Neuronal stem cell (in vitro differentiated cells): ENCODE measurements around the gene LDLRAD1.
"Not testable (repeated sequence)": the region's sequence is repeated elsewhere in the genome, so short reads cannot be mapped to it uniquely, and the experiment has no call there.

Source experiments
- DNase-seq: peaks from one replicate; pipeline ENCODE4 v3.0.0-alpha.2; 2013; ENCODE audit warnings: low spot score
- H2AFZ ChIP-seq: one replicate; pipeline ENCODE4 v1.6.1; 2013; ENCODE audit warnings: mild to moderate bottlenecking, low read length, inconsistent platforms
- H2AK5ac ChIP-seq: 2 replicates; pipeline ENCODE4 v1.6.1; 2013; ENCODE audit warnings: low read depth, mild to moderate bottlenecking, inconsistent platforms, low read length, moderate library complexity, mixed read lengths
- H2BK120ac ChIP-seq: 2 replicates; pipeline ENCODE4 v1.6.1; 2013; ENCODE audit warnings: low read depth, mild to moderate bottlenecking, inconsistent platforms, low read length, moderate library complexity, mixed read lengths
- H2BK12ac ChIP-seq: one replicate; pipeline ENCODE4 v1.6.1; 2013; ENCODE audit warnings: low read length, inconsistent platforms
- H2BK15ac ChIP-seq: 2 replicates; pipeline ENCODE4 v1.6.1; 2013; ENCODE audit warnings: mild to moderate bottlenecking, low read length, inconsistent platforms, mixed read lengths
- H2BK5ac ChIP-seq: one replicate; pipeline ENCODE4 v1.6.1; 2013; ENCODE audit warnings: inconsistent platforms, mild to moderate bottlenecking, low read length, moderate library complexity
- H3K14ac ChIP-seq: one replicate; pipeline ENCODE4 v1.6.1; 2013; ENCODE audit warnings: low read length, inconsistent platforms
- H3K18ac ChIP-seq: 2 replicates; pipeline ENCODE4 v1.6.1; 2013; ENCODE audit warnings: low read length, inconsistent platforms
- H3K23ac ChIP-seq: 2 replicates; pipeline ENCODE4 v1.6.1; 2013; ENCODE audit warnings: low read depth, mild to moderate bottlenecking, mixed read lengths, low read length, inconsistent platforms; ENCODE audit not compliant: poor library complexity
- H3K27ac ChIP-seq: replicated peaks from 3 replicates; pipeline ENCODE4 v1.5.1; 2013; ENCODE audit warnings: low read length, inconsistent platforms
- H3K27me3 ChIP-seq, 3 experiments: 2 replicates each; pipeline ENCODE4 v1.6.1; 2013; ENCODE audit warnings: low read length in 3 of 3, mild to moderate bottlenecking in 2 of 3, inconsistent platforms in 1 of 3, low read depth in 1 of 3, mixed read lengths in 1 of 3, moderate library complexity in 1 of 3; ENCODE audit not compliant: control insufficient read depth in 3 of 3, insufficient read depth in 3 of 3
- H3K36me3 ChIP-seq, 2 donors: replicated peaks in 1 of 2; 2 replicates each; pipeline ENCODE4 v1.6.1; 2013; ENCODE audit warnings: low read length in 2 of 2; ENCODE audit not compliant: control insufficient read depth in 2 of 2, insufficient read depth in 2 of 2
- H3K4ac ChIP-seq: 2 replicates; pipeline ENCODE4 v1.6.1; 2013; ENCODE audit warnings: inconsistent platforms, mild to moderate bottlenecking, low read length, moderate library complexity
- H3K4me1 ChIP-seq, 2 donors: 1 replicate in 1 of 2; 2 replicates in 1 of 2; pipeline ENCODE4 v1.6.1; 2013; ENCODE audit warnings: low read length in 2 of 2, low read depth in 1 of 2; ENCODE audit not compliant: control insufficient read depth in 2 of 2, insufficient read depth in 1 of 2
- H3K4me2 ChIP-seq: one replicate; pipeline ENCODE4 v1.6.1; 2013; ENCODE audit warnings: mild to moderate bottlenecking, low read length, inconsistent platforms; ENCODE audit not compliant: insufficient read depth, poor library complexity, severe bottlenecking
- H3K4me3 ChIP-seq, 2 donors: 2 replicates each; pipeline ENCODE4 v1.5.1; 2013; ENCODE audit warnings: low read length in 2 of 2, mild to moderate bottlenecking in 2 of 2, inconsistent platforms in 1 of 2, moderate library complexity in 1 of 2
- H3K79me1 ChIP-seq: one replicate; pipeline ENCODE4 v1.6.1; 2013; ENCODE audit warnings: low read depth, mild to moderate bottlenecking, inconsistent platforms, low read length, moderate library complexity
- H3K9ac ChIP-seq: one replicate; pipeline ENCODE4 v1.6.1; 2013; ENCODE audit warnings: mild to moderate bottlenecking, low read depth, low read length, inconsistent platforms; ENCODE audit not compliant: poor library complexity
- H3K9me3 ChIP-seq, 2 donors: replicated peaks in 1 of 2; 2 replicates each; pipeline versions ENCODE3 to v1.6.1; 2013; ENCODE audit warnings: low read length in 2 of 2, mild to moderate bottlenecking in 2 of 2, inconsistent platforms in 1 of 2, low read depth in 1 of 2, mixed read lengths in 1 of 2, moderate library complexity in 1 of 2; ENCODE audit not compliant: control insufficient read depth in 2 of 2, insufficient read depth in 1 of 2
- H4K8ac ChIP-seq: one replicate; pipeline ENCODE4 v1.6.1; 2013; ENCODE audit warnings: low read depth, mild to moderate bottlenecking, inconsistent platforms, low read length, moderate library complexity
- H4K91ac ChIP-seq: one replicate; pipeline ENCODE4 v1.6.1; 2013; ENCODE audit warnings: low read length, low read depth, mild to moderate bottlenecking, inconsistent platforms; ENCODE audit not compliant: poor library complexity
- WGBS, 2 donors: extraction: QIAGEN DNeasy Blood & Tissue Kit; methylation state at CpG; one replicate each; pipeline ENCODE4 v1.1.7; 2013; ENCODE audit warnings: missing lambda C conversion rate in 2 of 2, mixed read lengths in 1 of 2; ENCODE audit not compliant: insufficient read length in 2 of 2, insufficient replicate concordance in 1 of 2; ENCODE audit errors: extremely low coverage in 2 of 2; 5-methylcytosine and 5-hydroxymethylcytosine counted together

The LDLRAD1 gene

DNA sequence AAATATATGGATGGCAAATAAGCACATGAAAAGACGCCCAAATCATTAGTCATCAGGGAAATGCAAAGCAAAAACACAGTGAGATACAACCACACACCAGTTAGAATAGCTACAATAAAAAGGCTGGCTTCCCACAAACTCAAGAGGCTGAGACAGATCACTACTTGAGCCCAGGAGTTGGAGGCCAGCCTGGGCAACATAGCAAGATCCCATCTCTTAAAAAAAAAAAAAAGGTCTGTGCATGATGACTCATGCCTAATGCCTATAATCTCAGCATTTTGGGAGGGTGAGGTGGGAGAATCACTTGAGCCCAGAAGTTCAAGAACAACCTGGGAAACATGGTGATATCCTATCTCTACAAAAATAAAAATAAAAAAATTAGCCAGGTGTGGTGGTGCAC is 19.8 kb downstream of the LDLRAD1 start:
- Histone ChIP-seq H3K18ac (no peak overlapping the region), H3K27ac (no peak overlapping the region), H2BK15ac (no peak overlapping the region), H3K36me3 (no peaks in the 10 kb centered on the region), H3K4me3 (no peak overlapping the region), H4K8ac (no peak overlapping the region), H3K9me3 (peaks cover 0 to 3% of the 10 kb centered on the region in 2 donors), H3K4me2 (no peak overlapping the region), H2AK5ac (no peak overlapping the region), H3K23ac (no peak overlapping the region), H2BK120ac (no peak overlapping the region), H3K14ac (no peak overlapping the region), H3K4ac (no peak overlapping the region), H2AFZ (no peak overlapping the region), H3K4me1 (no peaks in the 10 kb centered on the region), H2BK12ac (no peak overlapping the region), H3K9ac (no peak overlapping the region), H2BK5ac (no peak overlapping the region), H3K79me1 (no peaks in the 10 kb centered on the region), H4K91ac (no peak overlapping the region), H3K27me3 (no peaks in the 10 kb centered on the region)
- no CpG with 5 or more reads among the region's 1 CpG for WGBS, 2 donors
- DNase-seq: no peak

DNA sequence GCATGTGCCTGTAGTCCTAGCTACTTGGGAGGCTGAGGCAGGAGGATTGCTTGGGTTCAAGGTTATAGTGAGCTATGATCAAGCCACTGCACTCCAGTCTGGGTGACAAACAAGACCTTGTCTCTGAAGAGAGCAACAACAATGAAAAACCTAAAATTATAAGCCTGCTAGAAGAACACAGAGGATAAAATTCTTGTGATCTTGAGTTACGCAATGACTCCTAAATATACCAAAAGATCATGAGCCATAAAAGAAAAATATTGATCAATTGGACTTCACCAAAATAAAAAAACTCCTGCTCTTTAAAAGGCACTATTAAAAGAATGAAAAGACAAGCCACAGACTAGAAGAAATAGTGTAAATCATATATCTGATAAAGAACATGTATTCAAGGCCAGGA is 22.3 kb downstream of the LDLRAD1 start:
- DNase-seq: no peak
- H3K79me1 ChIP-seq: no peaks in the 10 kb centered on the region
- WGBS, 2 donors: no CpG with 5 or more reads among the region's 1 CpG
- peaks cover 3% of the 10 kb centered on the region in 2 donors for H3K9me3 ChIP-seq
- H2BK12ac ChIP-seq: no peak overlapping the region
- H2AFZ ChIP-seq: no peak overlapping the region
- H3K4me2 ChIP-seq: no peak overlapping the region
- H3K4me1 ChIP-seq: no peaks in the 10 kb centered on the region
- H4K8ac ChIP-seq: no peak overlapping the region
- no peak overlapping the region for H2BK5ac ChIP-seq
- no peak overlapping the region for H3K18ac ChIP-seq
- no peak overlapping the region for H3K14ac ChIP-seq
- H3K27ac ChIP-seq: no peak overlapping the region
- no peak overlapping the region for H2AK5ac ChIP-seq
- no peak overlapping the region for H4K91ac ChIP-seq
- no peaks in the 10 kb centered on the region for H3K27me3 ChIP-seq
- H3K4me3 ChIP-seq: no peak overlapping the region
- H2BK15ac ChIP-seq: no peak overlapping the region
- no peaks in the 10 kb centered on the region for H3K36me3 ChIP-seq
- H3K23ac ChIP-seq: no peak overlapping the region
- no peak overlapping the region for H2BK120ac ChIP-seq
- no peak overlapping the region for H3K4ac ChIP-seq
- H3K9ac ChIP-seq: no peak overlapping the region

DNA sequence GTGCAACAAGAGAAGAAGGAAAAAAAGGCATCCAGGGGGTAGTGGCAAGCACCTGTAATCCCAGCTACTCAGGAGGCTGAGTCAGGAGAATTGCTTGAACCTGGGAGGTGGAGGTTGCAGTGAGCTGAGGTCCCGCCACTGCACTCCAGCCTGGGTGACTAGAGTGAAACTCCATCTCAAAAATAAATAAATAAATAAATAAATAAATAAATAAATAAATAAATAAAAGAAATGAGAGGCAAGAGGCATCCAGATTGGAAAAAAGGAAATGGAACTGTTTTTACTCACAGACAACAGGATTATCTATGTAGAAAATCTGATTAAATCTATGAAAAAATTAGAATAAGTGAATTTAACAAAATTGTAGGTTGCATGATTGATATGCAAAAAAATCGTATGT is 23.5 kb downstream of the LDLRAD1 start:
- H3K18ac ChIP-seq, H3K4me3 ChIP-seq, H3K4me2 ChIP-seq, H3K4ac ChIP-seq, H4K91ac ChIP-seq, H3K27ac ChIP-seq, H3K4me1 ChIP-seq, H2BK15ac ChIP-seq, H2BK12ac ChIP-seq, H3K27me3 ChIP-seq, H2BK5ac ChIP-seq, H2AK5ac ChIP-seq, H4K8ac ChIP-seq, H3K14ac ChIP-seq, H3K9me3 ChIP-seq, H2BK120ac ChIP-seq, H3K23ac ChIP-seq, H2AFZ ChIP-seq, H3K9ac ChIP-seq, H3K36me3 ChIP-seq, H3K79me1 ChIP-seq, DNase-seq: not testable (repeated sequence)
- WGBS, 2 donors: no CpG with 5 or more reads among the region's 2 CpGs

DNA sequence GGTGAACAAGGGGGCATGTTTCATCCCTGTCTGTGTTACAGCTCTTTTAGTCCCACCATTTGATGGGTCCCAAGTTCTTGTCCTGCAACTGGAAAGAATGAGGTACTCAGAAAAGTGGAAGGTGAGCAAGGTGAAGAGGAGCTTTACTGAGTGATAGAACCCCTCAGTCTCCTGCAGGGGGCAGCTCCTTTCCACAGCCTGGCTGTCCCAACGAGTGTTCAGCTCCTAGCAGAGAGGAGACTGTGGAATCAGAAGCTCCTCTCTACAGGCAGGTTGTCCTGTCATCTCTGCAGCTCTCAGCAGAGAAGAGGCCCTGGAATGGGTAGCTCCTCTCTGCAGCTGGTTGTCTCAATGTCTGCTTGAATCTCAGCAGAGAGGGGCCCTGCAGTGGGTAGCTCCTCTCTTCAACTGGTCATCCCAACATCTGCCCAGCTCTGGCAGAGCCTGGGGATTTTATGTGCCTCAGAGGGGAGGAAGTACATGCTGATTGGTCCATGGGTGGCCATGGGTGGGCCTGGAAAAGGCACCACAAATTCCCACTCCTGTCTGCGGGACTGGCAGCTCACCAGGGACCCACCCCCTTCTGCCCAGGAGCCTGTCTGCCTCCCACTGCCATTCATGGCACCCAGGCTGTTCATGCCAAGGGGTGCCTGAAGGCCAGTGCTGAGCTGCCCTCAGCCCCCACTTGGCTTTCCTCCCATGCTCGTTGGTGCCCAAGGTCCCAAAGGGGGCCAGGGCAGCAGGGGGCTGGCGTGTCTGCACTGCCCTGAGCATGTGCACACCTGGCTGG is 25.7 kb downstream of the LDLRAD1 start:
- H3K18ac ChIP-seq: no peak overlapping the region
- WGBS, 2 donors: no CpG with 5 or more reads among the region's 4 CpGs
- H3K23ac ChIP-seq: no peak overlapping the region
- H3K4me2 ChIP-seq: no peak overlapping the region
- H3K9me3 ChIP-seq: peaks cover 3% of the 10 kb centered on the region in 2 donors
- H3K27ac ChIP-seq: no peak overlapping the region
- H2AK5ac ChIP-seq: peak overlapping the region; percentile 46
- no peak overlapping the region for H3K9ac ChIP-seq
- peak overlapping the region; percentile 24 for H2BK5ac ChIP-seq
- H3K14ac ChIP-seq: no peak overlapping the region
- DNase-seq: no peak
- H3K4ac ChIP-seq: no peak overlapping the region
- no peaks in the 10 kb centered on the region for H3K79me1 ChIP-seq
- no peak overlapping the region for H2BK120ac ChIP-seq
- H4K8ac ChIP-seq: peak overlapping the region; percentile 17
- H4K91ac ChIP-seq: no peak overlapping the region
- no peak overlapping the region for H2BK12ac ChIP-seq
- no peak overlapping the region for H2AFZ ChIP-seq
- no peaks in the 10 kb centered on the region for H3K27me3 ChIP-seq
- no peaks in the 10 kb centered on the region for H3K4me1 ChIP-seq
- no peak overlapping the region for H3K4me3 ChIP-seq
- H2BK15ac ChIP-seq: peak overlapping the region; percentile 17
- no peaks in the 10 kb centered on the region for H3K36me3 ChIP-seq
